WTC11 (cell line): ENCODE measurements around the gene TFPT. TPM values are rescaled to one million over a fixed set of nuclear protein-coding genes. Genes with fewer than 3 reads are reported as not detected.

Source experiments
- ELF4 ChIP-seq: sonication (generic); formaldehyde crosslinking; IDR thresholded peaks from 2 replicates; pipeline ENCODE4 v1.8.1; 2022; ENCODE audit warnings: low read depth, mild to moderate bottlenecking, moderate library complexity, missing genetic modification reagents
- FOXJ3 ChIP-seq: sonication (generic); formaldehyde crosslinking; IDR thresholded peaks from 2 replicates; pipeline ENCODE4 v1.9.0; 2021; ENCODE audit warnings: missing genetic modification reagents, mild to moderate bottlenecking, borderline replicate concordance
- GTF2I ChIP-seq: fragments of 250-450 bp; sonication (Bioruptor Pico); conservative IDR thresholded peaks from 2 replicates; pipeline ENCODE4 v1.4.0; 2021; ENCODE audit warnings: mild to moderate bottlenecking
- HMGA2 ChIP-seq: fragments of 250-450 bp; sonication (Bioruptor Pico); IDR thresholded peaks from 2 replicates; pipeline ENCODE4 v1.4.0; 2021; ENCODE audit warnings: mild to moderate bottlenecking, moderate library complexity
- KAT7 ChIP-seq: sonication (generic); formaldehyde crosslinking; IDR thresholded peaks from 2 replicates; pipeline ENCODE4 v1.8.1; 2023; ENCODE audit warnings: missing genetic modification reagents, mild to moderate bottlenecking, borderline replicate concordance
- NR2C2 ChIP-seq: sonication (generic); formaldehyde crosslinking; IDR thresholded peaks from 2 replicates; pipeline ENCODE4 v1.8.0; 2022; ENCODE audit warnings: mild to moderate bottlenecking, missing genetic modification reagents
- OVOL2 ChIP-seq: fragments of 250-450 bp; sonication (Bioruptor Pico); IDR thresholded peaks from 2 replicates; pipeline ENCODE4 v1.9.0; 2021; ENCODE audit warnings: mild to moderate bottlenecking, borderline replicate concordance
- PRRX2 ChIP-seq: fragments of 250-450 bp; sonication (Bioruptor Pico); IDR thresholded peaks from 2 replicates; pipeline ENCODE4 v1.8.0; 2021; ENCODE audit warnings: mild to moderate bottlenecking
- RELA ChIP-seq: sonication (generic); formaldehyde crosslinking; IDR thresholded peaks from 2 replicates; pipeline ENCODE4 v1.8.1; 2022; ENCODE audit warnings: missing genetic modification reagents, mild to moderate bottlenecking, borderline replicate concordance
- TCF7 ChIP-seq: sonication (generic); formaldehyde crosslinking; IDR thresholded peaks from 2 replicates; pipeline ENCODE4 v1.8.0; 2022; ENCODE audit warnings: mild to moderate bottlenecking, low read depth, missing genetic modification reagents, moderate library complexity
- TEAD1 ChIP-seq: sonication (generic); formaldehyde crosslinking; IDR thresholded peaks from 2 replicates; pipeline ENCODE4 v1.8.0; 2022; ENCODE audit warnings: mild to moderate bottlenecking, missing genetic modification reagents
- ZNF121 ChIP-seq: sonication (generic); formaldehyde crosslinking; IDR thresholded peaks from 2 replicates; pipeline ENCODE4 v1.8.0; 2023; ENCODE audit warnings: missing genetic modification reagents
- ZNF219 ChIP-seq: sonication (generic); formaldehyde crosslinking; IDR thresholded peaks from 2 replicates; pipeline ENCODE4 v1.8.0; 2023; ENCODE audit warnings: missing genetic modification reagents, mild to moderate bottlenecking, borderline replicate concordance
- ZNF232 ChIP-seq: sonication (generic); formaldehyde crosslinking; IDR thresholded peaks from 2 replicates; pipeline ENCODE4 v1.8.0; 2022; ENCODE audit warnings: mild to moderate bottlenecking, missing genetic modification reagents
- ZNF263 ChIP-seq: sonication (generic); formaldehyde crosslinking; IDR thresholded peaks from 2 replicates; pipeline ENCODE4 v1.8.1; 2022; ENCODE audit warnings: low read depth, mild to moderate bottlenecking, moderate library complexity, missing genetic modification reagents
- total RNA-seq: library from RNA; stranded (reverse); gene quantifications from 3 replicates; pipeline ENCODE4 v1.2.3, GENCODE V29; 2021
- TF ChIP-seq, protein P1 (sequence below): sonication (generic); formaldehyde crosslinking; conservative IDR thresholded peaks from 2 replicates; pipeline ENCODE4 v1.8.1; 2022; ENCODE audit warnings: mild to moderate bottlenecking, missing genetic modification reagents
- TF ChIP-seq, protein P2 (sequence below): sonication (generic); formaldehyde crosslinking; IDR thresholded peaks from 2 replicates; pipeline ENCODE4 v1.8.1; 2022; ENCODE audit warnings: low read depth, mild to moderate bottlenecking, moderate library complexity, missing genetic modification reagents, borderline replicate concordance
- TF ChIP-seq, protein P3 (sequence below): sonication (generic); formaldehyde crosslinking; IDR thresholded peaks from 2 replicates; pipeline ENCODE4 v1.8.1; 2022; ENCODE audit warnings: missing genetic modification reagents, borderline replicate concordance
- TF ChIP-seq, protein P4 (sequence below): sonication (generic); formaldehyde crosslinking; IDR thresholded peaks from 2 replicates; pipeline ENCODE4 v1.8.0; 2023; ENCODE audit warnings: missing genetic modification reagents
- TF ChIP-seq, protein P5 (sequence below): sonication (generic); formaldehyde crosslinking; IDR thresholded peaks from 2 replicates; pipeline ENCODE4 v1.8.1; 2022; ENCODE audit warnings: mild to moderate bottlenecking, missing genetic modification reagents, moderate library complexity, borderline replicate concordance
- TF ChIP-seq, protein P6 (sequence below): sonication (generic); formaldehyde crosslinking; IDR thresholded peaks from 2 replicates; pipeline ENCODE4 v1.8.1; 2023; ENCODE audit warnings: mild to moderate bottlenecking, moderate library complexity, missing genetic modification reagents
- TF ChIP-seq, protein P7 (sequence below): sonication (generic); formaldehyde crosslinking; IDR thresholded peaks from 2 replicates; pipeline ENCODE4 v1.8.0; 2023; ENCODE audit warnings: missing genetic modification reagents, mild to moderate bottlenecking, borderline replicate concordance
- TF ChIP-seq, protein P8 (sequence below): sonication (generic); formaldehyde crosslinking; IDR thresholded peaks from 2 replicates; pipeline ENCODE4 v1.8.0; 2022; ENCODE audit warnings: mild to moderate bottlenecking, missing genetic modification reagents
- TF ChIP-seq, protein P9 (sequence below): sonication (generic); formaldehyde crosslinking; IDR thresholded peaks from 2 replicates; pipeline ENCODE4 v1.8.1; 2023; ENCODE audit warnings: mild to moderate bottlenecking, missing genetic modification reagents

TFPT gene
- total RNA-seq, 1 experiment from 2014 or later = 24.6 TPM

DNA sequence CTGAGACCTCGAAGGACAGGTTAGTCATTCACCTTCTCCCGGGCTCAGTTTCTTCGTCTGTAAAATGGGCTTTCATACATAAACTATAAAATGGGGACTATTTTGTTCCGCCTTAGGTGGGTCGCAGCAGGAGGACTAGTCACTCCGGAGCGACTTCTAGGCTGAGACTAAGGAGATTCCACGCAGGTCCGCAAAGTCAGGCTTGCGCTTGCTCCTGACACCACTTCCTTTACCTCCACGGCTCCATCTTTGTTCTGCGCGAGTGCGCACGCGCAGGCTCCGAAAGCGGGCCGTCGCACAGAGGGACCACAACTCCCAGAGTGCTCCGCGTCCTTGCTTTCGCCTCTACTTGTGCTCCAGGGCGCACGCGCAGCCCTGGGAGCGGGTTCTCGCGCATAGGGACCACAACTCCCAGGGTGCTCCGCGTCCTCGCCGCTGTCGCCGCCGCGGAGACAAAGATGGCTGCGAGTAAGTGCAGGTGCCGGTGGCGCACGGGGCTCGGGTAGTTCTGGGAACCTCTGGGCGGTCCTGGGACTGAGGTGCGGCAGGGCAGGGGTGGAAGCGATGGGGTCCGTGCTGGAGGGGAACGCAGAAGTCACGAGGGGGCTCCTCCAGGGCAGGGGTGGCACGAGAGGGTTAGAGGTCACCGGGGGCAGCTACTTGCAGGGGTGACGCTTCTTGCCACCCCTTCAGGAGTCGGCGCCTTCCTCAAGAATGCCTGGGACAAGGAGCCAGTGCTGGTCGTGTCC is 12.9 kb downstream of the TFPT start, which contains the start of gene NDUFA3 (continued):
- TF ChIP-seq ZNF263 (CRISPR knock-in tag) (no peak), PRRX2 (CRISPR knock-in tag) (no peak), FOXJ3 (CRISPR knock-in tag) (no peak), TEAD1 (CRISPR knock-in tag) (no peak), OVOL2 (CRISPR knock-in tag) (no peak), ZNF232 (no peak), ZNF219 (no peak), NR2C2 (CRISPR knock-in tag) (no peak), KAT7 (CRISPR knock-in tag) (no peak), TCF7 (no peak), GTF2I (peak; percentile 100), ZNF121 (CRISPR knock-in tag) (no peak), ELF4 (CRISPR knock-in tag) (no peak), RELA (CRISPR knock-in tag) (0 out of 2 replicates have a peak, but pooled peaks have one; percentile 74), HMGA2 (CRISPR knock-in tag) (no peak)
- TF ChIP-seq, protein P1, sequence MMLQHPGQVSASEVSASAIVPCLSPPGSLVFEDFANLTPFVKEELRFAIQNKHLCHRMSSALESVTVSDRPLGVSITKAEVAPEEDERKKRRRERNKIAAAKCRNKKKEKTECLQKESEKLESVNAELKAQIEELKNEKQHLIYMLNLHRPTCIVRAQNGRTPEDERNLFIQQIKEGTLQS = no peak
- TF ChIP-seq, protein P2, sequence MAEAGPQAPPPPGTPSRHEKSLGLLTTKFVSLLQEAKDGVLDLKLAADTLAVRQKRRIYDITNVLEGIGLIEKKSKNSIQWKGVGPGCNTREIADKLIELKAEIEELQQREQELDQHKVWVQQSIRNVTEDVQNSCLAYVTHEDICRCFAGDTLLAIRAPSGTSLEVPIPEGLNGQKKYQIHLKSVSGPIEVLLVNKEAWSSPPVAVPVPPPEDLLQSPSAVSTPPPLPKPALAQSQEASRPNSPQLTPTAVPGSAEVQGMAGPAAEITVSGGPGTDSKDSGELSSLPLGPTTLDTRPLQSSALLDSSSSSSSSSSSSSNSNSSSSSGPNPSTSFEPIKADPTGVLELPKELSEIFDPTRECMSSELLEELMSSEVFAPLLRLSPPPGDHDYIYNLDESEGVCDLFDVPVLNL = no peak
- TF ChIP-seq, protein P3, sequence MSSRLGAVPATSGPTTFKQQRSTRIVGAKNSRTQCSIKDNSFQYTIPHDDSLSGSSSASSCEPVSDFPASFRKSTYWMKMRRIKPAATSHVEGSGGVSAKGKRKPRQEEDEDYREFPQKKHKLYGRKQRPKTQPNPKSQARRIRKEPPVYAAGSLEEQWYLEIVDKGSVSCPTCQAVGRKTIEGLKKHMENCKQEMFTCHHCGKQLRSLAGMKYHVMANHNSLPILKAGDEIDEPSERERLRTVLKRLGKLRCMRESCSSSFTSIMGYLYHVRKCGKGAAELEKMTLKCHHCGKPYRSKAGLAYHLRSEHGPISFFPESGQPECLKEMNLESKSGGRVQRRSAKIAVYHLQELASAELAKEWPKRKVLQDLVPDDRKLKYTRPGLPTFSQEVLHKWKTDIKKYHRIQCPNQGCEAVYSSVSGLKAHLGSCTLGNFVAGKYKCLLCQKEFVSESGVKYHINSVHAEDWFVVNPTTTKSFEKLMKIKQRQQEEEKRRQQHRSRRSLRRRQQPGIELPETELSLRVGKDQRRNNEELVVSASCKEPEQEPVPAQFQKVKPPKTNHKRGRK (CRISPR knock-in tag) = no peak
- TF ChIP-seq, protein P4, sequence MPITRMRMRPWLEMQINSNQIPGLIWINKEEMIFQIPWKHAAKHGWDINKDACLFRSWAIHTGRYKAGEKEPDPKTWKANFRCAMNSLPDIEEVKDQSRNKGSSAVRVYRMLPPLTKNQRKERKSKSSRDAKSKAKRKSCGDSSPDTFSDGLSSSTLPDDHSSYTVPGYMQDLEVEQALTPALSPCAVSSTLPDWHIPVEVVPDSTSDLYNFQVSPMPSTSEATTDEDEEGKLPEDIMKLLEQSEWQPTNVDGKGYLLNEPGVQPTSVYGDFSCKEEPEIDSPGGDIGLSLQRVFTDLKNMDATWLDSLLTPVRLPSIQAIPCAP = peak; percentile 67; the same call in 1 of the 2 replicates
- TF ChIP-seq, protein P5, sequence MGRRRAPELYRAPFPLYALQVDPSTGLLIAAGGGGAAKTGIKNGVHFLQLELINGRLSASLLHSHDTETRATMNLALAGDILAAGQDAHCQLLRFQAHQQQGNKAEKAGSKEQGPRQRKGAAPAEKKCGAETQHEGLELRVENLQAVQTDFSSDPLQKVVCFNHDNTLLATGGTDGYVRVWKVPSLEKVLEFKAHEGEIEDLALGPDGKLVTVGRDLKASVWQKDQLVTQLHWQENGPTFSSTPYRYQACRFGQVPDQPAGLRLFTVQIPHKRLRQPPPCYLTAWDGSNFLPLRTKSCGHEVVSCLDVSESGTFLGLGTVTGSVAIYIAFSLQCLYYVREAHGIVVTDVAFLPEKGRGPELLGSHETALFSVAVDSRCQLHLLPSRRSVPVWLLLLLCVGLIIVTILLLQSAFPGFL = no peak
- TF ChIP-seq, protein P6, sequence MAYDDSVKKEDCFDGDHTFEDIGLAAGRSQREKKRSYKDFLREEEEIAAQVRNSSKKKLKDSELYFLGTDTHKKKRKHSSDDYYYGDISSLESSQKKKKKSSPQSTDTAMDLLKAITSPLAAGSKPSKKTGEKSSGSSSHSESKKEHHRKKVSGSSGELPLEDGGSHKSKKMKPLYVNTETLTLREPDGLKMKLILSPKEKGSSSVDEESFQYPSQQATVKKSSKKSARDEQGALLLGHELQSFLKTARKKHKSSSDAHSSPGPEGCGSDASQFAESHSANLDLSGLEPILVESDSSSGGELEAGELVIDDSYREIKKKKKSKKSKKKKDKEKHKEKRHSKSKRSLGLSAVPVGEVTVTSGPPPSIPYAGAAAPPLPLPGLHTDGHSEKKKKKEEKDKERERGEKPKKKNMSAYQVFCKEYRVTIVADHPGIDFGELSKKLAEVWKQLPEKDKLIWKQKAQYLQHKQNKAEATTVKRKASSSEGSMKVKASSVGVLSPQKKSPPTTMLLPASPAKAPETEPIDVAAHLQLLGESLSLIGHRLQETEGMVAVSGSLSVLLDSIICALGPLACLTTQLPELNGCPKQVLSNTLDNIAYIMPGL = no peak
- TF ChIP-seq, protein P7, sequence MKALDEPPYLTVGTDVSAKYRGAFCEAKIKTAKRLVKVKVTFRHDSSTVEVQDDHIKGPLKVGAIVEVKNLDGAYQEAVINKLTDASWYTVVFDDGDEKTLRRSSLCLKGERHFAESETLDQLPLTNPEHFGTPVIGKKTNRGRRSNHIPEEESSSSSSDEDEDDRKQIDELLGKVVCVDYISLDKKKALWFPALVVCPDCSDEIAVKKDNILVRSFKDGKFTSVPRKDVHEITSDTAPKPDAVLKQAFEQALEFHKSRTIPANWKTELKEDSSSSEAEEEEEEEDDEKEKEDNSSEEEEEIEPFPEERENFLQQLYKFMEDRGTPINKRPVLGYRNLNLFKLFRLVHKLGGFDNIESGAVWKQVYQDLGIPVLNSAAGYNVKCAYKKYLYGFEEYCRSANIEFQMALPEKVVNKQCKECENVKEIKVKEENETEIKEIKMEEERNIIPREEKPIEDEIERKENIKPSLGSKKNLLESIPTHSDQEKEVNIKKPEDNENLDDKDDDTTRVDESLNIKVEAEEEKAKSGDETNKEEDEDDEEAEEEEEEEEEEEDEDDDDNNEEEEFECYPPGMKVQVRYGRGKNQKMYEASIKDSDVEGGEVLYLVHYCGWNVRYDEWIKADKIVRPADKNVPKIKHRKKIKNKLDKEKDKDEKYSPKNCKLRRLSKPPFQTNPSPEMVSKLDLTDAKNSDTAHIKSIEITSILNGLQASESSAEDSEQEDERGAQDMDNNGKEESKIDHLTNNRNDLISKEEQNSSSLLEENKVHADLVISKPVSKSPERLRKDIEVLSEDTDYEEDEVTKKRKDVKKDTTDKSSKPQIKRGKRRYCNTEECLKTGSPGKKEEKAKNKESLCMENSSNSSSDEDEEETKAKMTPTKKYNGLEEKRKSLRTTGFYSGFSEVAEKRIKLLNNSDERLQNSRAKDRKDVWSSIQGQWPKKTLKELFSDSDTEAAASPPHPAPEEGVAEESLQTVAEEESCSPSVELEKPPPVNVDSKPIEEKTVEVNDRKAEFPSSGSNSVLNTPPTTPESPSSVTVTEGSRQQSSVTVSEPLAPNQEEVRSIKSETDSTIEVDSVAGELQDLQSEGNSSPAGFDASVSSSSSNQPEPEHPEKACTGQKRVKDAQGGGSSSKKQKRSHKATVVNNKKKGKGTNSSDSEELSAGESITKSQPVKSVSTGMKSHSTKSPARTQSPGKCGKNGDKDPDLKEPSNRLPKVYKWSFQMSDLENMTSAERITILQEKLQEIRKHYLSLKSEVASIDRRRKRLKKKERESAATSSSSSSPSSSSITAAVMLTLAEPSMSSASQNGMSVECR (CRISPR knock-in tag) = no peak
- TF ChIP-seq, protein P8, sequence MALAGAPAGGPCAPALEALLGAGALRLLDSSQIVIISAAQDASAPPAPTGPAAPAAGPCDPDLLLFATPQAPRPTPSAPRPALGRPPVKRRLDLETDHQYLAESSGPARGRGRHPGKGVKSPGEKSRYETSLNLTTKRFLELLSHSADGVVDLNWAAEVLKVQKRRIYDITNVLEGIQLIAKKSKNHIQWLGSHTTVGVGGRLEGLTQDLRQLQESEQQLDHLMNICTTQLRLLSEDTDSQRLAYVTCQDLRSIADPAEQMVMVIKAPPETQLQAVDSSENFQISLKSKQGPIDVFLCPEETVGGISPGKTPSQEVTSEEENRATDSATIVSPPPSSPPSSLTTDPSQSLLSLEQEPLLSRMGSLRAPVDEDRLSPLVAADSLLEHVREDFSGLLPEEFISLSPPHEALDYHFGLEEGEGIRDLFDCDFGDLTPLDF = no peak
- TF ChIP-seq, protein P9, sequence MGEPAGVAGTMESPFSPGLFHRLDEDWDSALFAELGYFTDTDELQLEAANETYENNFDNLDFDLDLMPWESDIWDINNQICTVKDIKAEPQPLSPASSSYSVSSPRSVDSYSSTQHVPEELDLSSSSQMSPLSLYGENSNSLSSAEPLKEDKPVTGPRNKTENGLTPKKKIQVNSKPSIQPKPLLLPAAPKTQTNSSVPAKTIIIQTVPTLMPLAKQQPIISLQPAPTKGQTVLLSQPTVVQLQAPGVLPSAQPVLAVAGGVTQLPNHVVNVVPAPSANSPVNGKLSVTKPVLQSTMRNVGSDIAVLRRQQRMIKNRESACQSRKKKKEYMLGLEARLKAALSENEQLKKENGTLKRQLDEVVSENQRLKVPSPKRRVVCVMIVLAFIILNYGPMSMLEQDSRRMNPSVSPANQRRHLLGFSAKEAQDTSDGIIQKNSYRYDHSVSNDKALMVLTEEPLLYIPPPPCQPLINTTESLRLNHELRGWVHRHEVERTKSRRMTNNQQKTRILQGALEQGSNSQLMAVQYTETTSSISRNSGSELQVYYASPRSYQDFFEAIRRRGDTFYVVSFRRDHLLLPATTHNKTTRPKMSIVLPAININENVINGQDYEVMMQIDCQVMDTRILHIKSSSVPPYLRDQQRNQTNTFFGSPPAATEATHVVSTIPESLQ = no peak
